WTC11 (cell line): Measurements from ENCODE around the gene BTF3. TPM values are rescaled to one million over a fixed set of nuclear protein-coding genes. Genes with fewer than 3 reads are reported as not detected.
A peak's percentile ranks its signal among the peaks of the same experiment; 100 is the strongest.

Source experiments
- ATAC-seq: fragments of 200-7000 bp; cut with Tn5 transposase; 2 replicates; pipeline ENCODE4 v1.10.0; 2021; ENCODE audit warnings: mild to moderate bottlenecking, moderate library complexity
- CTCF ChIA-PET: fragments of 300-600 bp; sonication (Branson Sonifier 250); formaldehyde crosslinking; loops from one replicate; lab custom pipeline; 2021; ENCODE audit warnings: antibody characterized with exemption; lab: Charles Lee
- POLR2A ChIA-PET: fragments of 350-600 bp; sonication (Branson Sonifier 250); formaldehyde crosslinking; loops from one replicate; lab custom pipeline; 2021; ENCODE audit warnings: antibody characterized with exemption; lab: Charles Lee
- DNase-seq: peaks from one replicate; pipeline ENCODE4 v3.0.0; 2021; ENCODE audit warnings: low spot score
- H3K27ac Mint-ChIP-seq: 2 replicates; pipeline ENCODE4 v1.8.0; 2021; ENCODE audit warnings: mixed read lengths
- H3K27me3 Mint-ChIP-seq: 2 replicates; pipeline ENCODE4 v1.8.0; 2021; ENCODE audit warnings: low read depth, mild to moderate bottlenecking, moderate library complexity, mixed read lengths
- H3K36me3 Mint-ChIP-seq: 2 replicates; pipeline ENCODE4 v1.8.0; 2021; ENCODE audit warnings: mixed read lengths
- H3K4me1 Mint-ChIP-seq: 2 replicates; pipeline ENCODE4 v1.8.0; 2022; ENCODE audit warnings: mixed read lengths
- H3K4me3 Mint-ChIP-seq: 2 replicates; pipeline ENCODE4 v1.8.0; 2021; ENCODE audit warnings: mild to moderate bottlenecking, moderate library complexity, mixed read lengths
- H3K9me3 Mint-ChIP-seq: 2 replicates; pipeline ENCODE4 v1.8.0; 2021; ENCODE audit warnings: mixed read lengths
- CREB1 ChIP-seq: sonication (generic); formaldehyde crosslinking; IDR thresholded peaks from 2 replicates; pipeline ENCODE4 v1.8.0; 2023; ENCODE audit warnings: mild to moderate bottlenecking, missing genetic modification reagents
- CREM ChIP-seq: sonication (generic); formaldehyde crosslinking; IDR thresholded peaks from 2 replicates; pipeline ENCODE4 v1.8.1; 2022; ENCODE audit warnings: mild to moderate bottlenecking, missing genetic modification reagents, moderate library complexity
- E2F4 ChIP-seq: sonication (generic); formaldehyde crosslinking; IDR thresholded peaks from 2 replicates; pipeline ENCODE4 v1.8.1; 2022; ENCODE audit warnings: low read depth, mild to moderate bottlenecking, moderate library complexity, missing genetic modification reagents, borderline replicate concordance
- EMX1 ChIP-seq: fragments of 250-450 bp; sonication (Bioruptor Pico); IDR thresholded peaks from 2 replicates; pipeline ENCODE4 v1.8.0; 2021; ENCODE audit warnings: mild to moderate bottlenecking
- GTF2I ChIP-seq: fragments of 250-450 bp; sonication (Bioruptor Pico); conservative IDR thresholded peaks from 2 replicates; pipeline ENCODE4 v1.4.0; 2021; ENCODE audit warnings: mild to moderate bottlenecking
- HMGA2 ChIP-seq: fragments of 250-450 bp; sonication (Bioruptor Pico); IDR thresholded peaks from 2 replicates; pipeline ENCODE4 v1.4.0; 2021; ENCODE audit warnings: mild to moderate bottlenecking, moderate library complexity
- JUN ChIP-seq: sonication (generic); formaldehyde crosslinking; IDR thresholded peaks from 2 replicates; pipeline ENCODE4 v1.8.0; 2023; ENCODE audit warnings: mild to moderate bottlenecking, missing genetic modification reagents
- KAT7 ChIP-seq: sonication (generic); formaldehyde crosslinking; IDR thresholded peaks from 2 replicates; pipeline ENCODE4 v1.8.1; 2023; ENCODE audit warnings: missing genetic modification reagents, mild to moderate bottlenecking, borderline replicate concordance
- NFATC4 ChIP-seq: fragments of 250-450 bp; sonication (Bioruptor Pico); IDR thresholded peaks from 2 replicates; pipeline ENCODE4 v1.9.0; 2021; ENCODE audit warnings: mild to moderate bottlenecking
- NFE2L1 ChIP-seq: sonication (generic); formaldehyde crosslinking; IDR thresholded peaks from 2 replicates; pipeline ENCODE4 v1.8.1; 2023; ENCODE audit warnings: missing genetic modification reagents
- OVOL2 ChIP-seq: fragments of 250-450 bp; sonication (Bioruptor Pico); IDR thresholded peaks from 2 replicates; pipeline ENCODE4 v1.9.0; 2021; ENCODE audit warnings: mild to moderate bottlenecking, borderline replicate concordance
- PRDM15 ChIP-seq: sonication (generic); formaldehyde crosslinking; IDR thresholded peaks from 2 replicates; pipeline ENCODE4 v1.8.0; 2022; ENCODE audit warnings: missing genetic modification reagents
- RELA ChIP-seq: sonication (generic); formaldehyde crosslinking; IDR thresholded peaks from 2 replicates; pipeline ENCODE4 v1.8.1; 2022; ENCODE audit warnings: missing genetic modification reagents, mild to moderate bottlenecking, borderline replicate concordance
- RORB ChIP-seq: fragments of 250-450 bp; sonication (Bioruptor Pico); IDR thresholded peaks from 2 replicates; pipeline ENCODE4 v1.9.0; 2021; ENCODE audit warnings: mild to moderate bottlenecking
- TEAD1 ChIP-seq: sonication (generic); formaldehyde crosslinking; IDR thresholded peaks from 2 replicates; pipeline ENCODE4 v1.8.0; 2022; ENCODE audit warnings: mild to moderate bottlenecking, missing genetic modification reagents
- ZNF317 ChIP-seq: sonication (generic); formaldehyde crosslinking; IDR thresholded peaks from 2 replicates; pipeline ENCODE4 v1.8.1; 2023; ENCODE audit warnings: low read depth, mild to moderate bottlenecking, moderate library complexity, missing genetic modification reagents, borderline replicate concordance
- ZNF423 ChIP-seq: fragments of 250-450 bp; sonication (Bioruptor Pico); IDR thresholded peaks from 2 replicates; pipeline ENCODE4 v2.1.2; 2022; ENCODE audit warnings: mild to moderate bottlenecking, moderate library complexity
- ZNF425 ChIP-seq: fragments of 250-450 bp; sonication (Bioruptor Pico); conservative IDR thresholded peaks from 2 replicates; pipeline ENCODE4 v1.9.0; 2021; ENCODE audit warnings: mild to moderate bottlenecking
- total RNA-seq: library from RNA; stranded (reverse); gene quantifications from 3 replicates; pipeline ENCODE4 v1.2.3, GENCODE V29; 2021
- TF ChIP-seq, protein P1 (sequence below): fragments of 250-450 bp; sonication (Bioruptor Pico); IDR thresholded peaks from 2 replicates; pipeline ENCODE4 v1.9.0; 2021; ENCODE audit warnings: mild to moderate bottlenecking
- TF ChIP-seq, protein P2 (sequence below): fragments of 200-600 bp; IDR thresholded peaks from 2 replicates; pipeline ENCODE4 v1.8.0; 2022; ENCODE audit warnings: antibody characterized with exemption

BTF3 gene
- total RNA-seq, 1 experiment from 2014 or later: 736 TPM

DNA sequence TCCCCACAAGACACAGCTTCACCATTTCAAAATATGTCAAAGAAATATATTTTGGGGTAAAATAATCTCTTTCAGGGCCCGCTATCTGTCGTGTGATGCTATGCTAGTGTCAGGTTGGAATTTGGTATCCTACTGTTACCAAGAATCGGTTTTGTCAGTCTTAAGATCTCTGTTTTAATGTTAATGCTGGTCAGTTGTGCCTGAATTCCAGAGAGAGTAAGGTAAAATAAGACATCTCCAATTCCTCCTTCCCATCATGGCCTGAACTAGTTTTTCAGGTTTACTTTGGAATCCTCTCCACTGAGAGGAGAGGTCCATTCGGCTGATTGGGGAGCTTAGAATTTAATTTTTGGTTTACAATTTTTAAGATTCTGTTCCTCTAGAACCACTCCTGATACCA, 10.4 kb upstream of the BTF3 start:
- peak overlapping the region; percentile 98 for H3K27ac Mint-ChIP-seq
- CTCF ChIA-PET: interaction anchor here (0.7 to 2.9 kb wide), 6 partner anchors 9 to 272 kb away, joined by 3 to 27 read pairs (median 7); partner anchors contain the start of genes ANKRA2 and FOXD1
- no peaks in the 10 kb centered on the region for H3K36me3 Mint-ChIP-seq
- DNase-seq (no peak), ATAC-seq (peak; percentile 69)
- POLR2A ChIA-PET: interaction anchor here (0.9 to 2.6 kb wide), 3 partner anchors 9 to 33 kb away, joined by 3 to 21 read pairs (median 3); partner anchors contain the start of gene BTF3
- peaks cover 66% of the 10 kb centered on the region for H3K4me1 Mint-ChIP-seq
- TF ChIP-seq E2F4 (CRISPR knock-in tag) (no peak), TEAD1 (CRISPR knock-in tag) (peak; percentile 70; the same call in 1 of the 2 replicates)
- H3K27me3 Mint-ChIP-seq: no peaks in the 10 kb centered on the region; the same call in 1 of the 2 replicates
- H3K4me3 Mint-ChIP-seq: peak overlapping the region; percentile 56
- H3K9me3 Mint-ChIP-seq: no peaks in the 10 kb centered on the region

- no peak overlapping the region for H3K4me3 Mint-ChIP-seq
Measured at GRCh38 chr5:73488806-73489205, 9.4 kb upstream of the BTF3 start.

More at GRCh38 chr5:73488806-73489205, 9.4 kb upstream of the BTF3 start:
- Mint-ChIP-seq H3K27ac (peak overlapping the region; percentile 98), H3K27me3 (no peaks in the 10 kb centered on the region; the same call in 1 of the 2 replicates), H3K4me1 (peaks cover 56% of the 10 kb centered on the region), H3K36me3 (no peaks in the 10 kb centered on the region), H3K9me3 (no peaks in the 10 kb centered on the region)
- ChIA-PET POLR2A (interaction anchor here (2.6 kb wide), 1 partner anchor 10 kb away, joined by 21 read pairs; the partner anchor contains the start of gene BTF3), CTCF (interaction anchor here (2.4 kb wide), 1 partner anchor 34 kb away, joined by 18 read pairs; no protein-coding TSS in a partner anchor)
- TF ChIP-seq EMX1 (CRISPR knock-in tag) (no peak), RELA (CRISPR knock-in tag) (no peak), RORB (no peak), CREM (CRISPR knock-in tag) (no peak), KAT7 (CRISPR knock-in tag) (no peak), OVOL2 (no peak), ZNF423 (CRISPR knock-in tag) (no peak), HMGA2 (CRISPR knock-in tag) (no peak), PRDM15 (CRISPR knock-in tag) (no peak), ZNF425 (no peak), GTF2I (CRISPR knock-in tag) (no peak), JUN (no peak), CREB1 (no peak), NFATC4 (CRISPR knock-in tag) (no peak), ZNF317 (CRISPR knock-in tag) (no peak), NFE2L1 (no peak)
- TF ChIP-seq, protein P1, sequence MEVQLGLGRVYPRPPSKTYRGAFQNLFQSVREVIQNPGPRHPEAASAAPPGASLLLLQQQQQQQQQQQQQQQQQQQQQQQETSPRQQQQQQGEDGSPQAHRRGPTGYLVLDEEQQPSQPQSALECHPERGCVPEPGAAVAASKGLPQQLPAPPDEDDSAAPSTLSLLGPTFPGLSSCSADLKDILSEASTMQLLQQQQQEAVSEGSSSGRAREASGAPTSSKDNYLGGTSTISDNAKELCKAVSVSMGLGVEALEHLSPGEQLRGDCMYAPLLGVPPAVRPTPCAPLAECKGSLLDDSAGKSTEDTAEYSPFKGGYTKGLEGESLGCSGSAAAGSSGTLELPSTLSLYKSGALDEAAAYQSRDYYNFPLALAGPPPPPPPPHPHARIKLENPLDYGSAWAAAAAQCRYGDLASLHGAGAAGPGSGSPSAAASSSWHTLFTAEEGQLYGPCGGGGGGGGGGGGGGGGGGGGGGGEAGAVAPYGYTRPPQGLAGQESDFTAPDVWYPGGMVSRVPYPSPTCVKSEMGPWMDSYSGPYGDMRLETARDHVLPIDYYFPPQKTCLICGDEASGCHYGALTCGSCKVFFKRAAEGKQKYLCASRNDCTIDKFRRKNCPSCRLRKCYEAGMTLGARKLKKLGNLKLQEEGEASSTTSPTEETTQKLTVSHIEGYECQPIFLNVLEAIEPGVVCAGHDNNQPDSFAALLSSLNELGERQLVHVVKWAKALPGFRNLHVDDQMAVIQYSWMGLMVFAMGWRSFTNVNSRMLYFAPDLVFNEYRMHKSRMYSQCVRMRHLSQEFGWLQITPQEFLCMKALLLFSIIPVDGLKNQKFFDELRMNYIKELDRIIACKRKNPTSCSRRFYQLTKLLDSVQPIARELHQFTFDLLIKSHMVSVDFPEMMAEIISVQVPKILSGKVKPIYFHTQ (CRISPR knock-in tag): no peak
- TF ChIP-seq, protein P2, sequence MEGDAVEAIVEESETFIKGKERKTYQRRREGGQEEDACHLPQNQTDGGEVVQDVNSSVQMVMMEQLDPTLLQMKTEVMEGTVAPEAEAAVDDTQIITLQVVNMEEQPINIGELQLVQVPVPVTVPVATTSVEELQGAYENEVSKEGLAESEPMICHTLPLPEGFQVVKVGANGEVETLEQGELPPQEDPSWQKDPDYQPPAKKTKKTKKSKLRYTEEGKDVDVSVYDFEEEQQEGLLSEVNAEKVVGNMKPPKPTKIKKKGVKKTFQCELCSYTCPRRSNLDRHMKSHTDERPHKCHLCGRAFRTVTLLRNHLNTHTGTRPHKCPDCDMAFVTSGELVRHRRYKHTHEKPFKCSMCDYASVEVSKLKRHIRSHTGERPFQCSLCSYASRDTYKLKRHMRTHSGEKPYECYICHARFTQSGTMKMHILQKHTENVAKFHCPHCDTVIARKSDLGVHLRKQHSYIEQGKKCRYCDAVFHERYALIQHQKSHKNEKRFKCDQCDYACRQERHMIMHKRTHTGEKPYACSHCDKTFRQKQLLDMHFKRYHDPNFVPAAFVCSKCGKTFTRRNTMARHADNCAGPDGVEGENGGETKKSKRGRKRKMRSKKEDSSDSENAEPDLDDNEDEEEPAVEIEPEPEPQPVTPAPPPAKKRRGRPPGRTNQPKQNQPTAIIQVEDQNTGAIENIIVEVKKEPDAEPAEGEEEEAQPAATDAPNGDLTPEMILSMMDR: no peak
- no peak for DNase-seq
- ATAC-seq: no peak
